B cell (primary cell): Measurements from ENCODE around the gene RPS14. TPM values are rescaled to one million over a fixed set of nuclear protein-coding genes. Genes with fewer than 3 reads are reported as not detected.

ENCODE experiments used
- ATAC-seq: fragments of 200-7000 bp; cut with Tn5 transposase; one replicate; pipeline ENCODE4 v1.10.0; 2021; ENCODE audit warnings: low read depth, mild to moderate bottlenecking, moderate number of reproducible peaks, moderate library complexity
- CTCF ChIA-PET: fragments of 350-600 bp; sonication (Branson Sonifier 250); formaldehyde crosslinking; loops from one replicate; lab custom pipeline; 2021; ENCODE audit warnings: antibody characterized with exemption, inconsistent platforms; lab: Charles Lee
- POLR2A ChIA-PET: fragments of 350-600 bp; sonication (Branson Sonifier 250); formaldehyde crosslinking; loops from one replicate; lab custom pipeline; 2021; ENCODE audit warnings: antibody characterized with exemption; lab: Charles Lee
- DNase-seq: peaks from one replicate; pipeline ENCODE4 v3.0.0; 2013
- H2AFZ ChIP-seq: 2 replicates; pipeline ENCODE4 v1.6.1; 2012; ENCODE audit warnings: mild to moderate bottlenecking, low read depth, low read length; ENCODE audit not compliant: insufficient read depth, poor library complexity, severe bottlenecking
- H3K27ac ChIP-seq, 2 donors: 1 replicate in 1 of 2; 2 replicates in 1 of 2; pipeline ENCODE4 v1.5.1; 2012 to 2013; ENCODE audit warnings: low read length in 2 of 2, mild to moderate bottlenecking in 2 of 2, moderate library complexity in 1 of 2
- H3K27me3 ChIP-seq, 4 experiments: fragments of 200-600 bp in 1 of 4; sonication (generic) in 1 of 4; replicated peaks in 1 of 4; 1 replicate in 2 of 4; 2 replicates in 2 of 4; pipeline versions ENCODE4 v1.6.1 to v1.7.0; 2013 to 2016; ENCODE audit warnings: low read length in 3 of 4, mild to moderate bottlenecking in 2 of 4, mixed read lengths in 1 of 4, moderate library complexity in 1 of 4; ENCODE audit not compliant: insufficient read depth in 4 of 4, control insufficient read depth in 3 of 4; ENCODE audit errors: control extremely low read depth in 1 of 4
- H3K36me3 ChIP-seq, 2 experiments: replicated peaks in 1 of 2; 1 replicate in 1 of 2; 2 replicates in 1 of 2; pipeline versions ENCODE4 v1.6.1 to v1.7.1; 2013; ENCODE audit warnings: low read length in 1 of 2; ENCODE audit not compliant: insufficient read depth in 2 of 2, control insufficient read depth in 1 of 2; ENCODE audit errors: control extremely low read depth in 1 of 2, extremely low read depth in 1 of 2
- H3K4me1 ChIP-seq, 2 donors: fragments of 200-600 bp in 1 of 2; sonication (generic) in 1 of 2; 1 replicate in 1 of 2; 2 replicates in 1 of 2; pipeline versions ENCODE4 v1.5.1 to v1.6.1; 2013 to 2017; ENCODE audit warnings: low read length in 2 of 2; ENCODE audit not compliant: control insufficient read depth in 2 of 2, insufficient read depth in 2 of 2
- H3K4me2 ChIP-seq: replicated peaks from 2 replicates; pipeline ENCODE3; 2012; ENCODE audit warnings: mild to moderate bottlenecking, low read depth, low read length; ENCODE audit not compliant: poor library complexity, severe bottlenecking
- H3K4me3 ChIP-seq, 5 experiments: fragments of 200-600 bp in 1 of 5; sonication (generic) in 1 of 5; 1 replicate in 3 of 5; 2 replicates in 2 of 5; pipeline versions ENCODE4 v1.5.1 to v1.7.0; 2011 to 2016; ENCODE audit warnings: low read length in 4 of 5, mild to moderate bottlenecking in 4 of 5, low read depth in 2 of 5, control low read depth in 1 of 5, moderate library complexity in 1 of 5; ENCODE audit not compliant: insufficient read depth in 1 of 5; ENCODE audit errors: control extremely low read depth in 1 of 5, extremely low read depth in 1 of 5
- H3K79me2 ChIP-seq: fragments of 200-600 bp; sonication (generic); one replicate; pipeline ENCODE4 v1.6.0; 2016; ENCODE audit warnings: low read length; ENCODE audit not compliant: control insufficient read depth, insufficient read depth
- H3K9ac ChIP-seq: fragments of 200-600 bp; sonication (generic); 2 replicates; pipeline ENCODE4 v1.6.1; 2017; ENCODE audit warnings: mild to moderate bottlenecking, low read length, moderate library complexity
- H3K9me3 ChIP-seq, 3 donors: one replicate each; pipeline versions ENCODE4 v1.6.1 to v1.7.1; 2013; ENCODE audit warnings: low read length in 2 of 3; ENCODE audit not compliant: control insufficient read depth in 2 of 3, insufficient read depth in 1 of 3; ENCODE audit errors: control extremely low read depth in 1 of 3
- H4K20me1 ChIP-seq: 2 replicates; pipeline ENCODE4 v1.6.0; 2012; ENCODE audit warnings: mild to moderate bottlenecking, low read length; ENCODE audit not compliant: insufficient read depth, control insufficient read depth, poor library complexity, severe bottlenecking
- H3K27ac Mint-ChIP-seq: one replicate; pipeline ENCODE4 v1.8.0; 2021; ENCODE audit warnings: mixed read lengths
- H3K27me3 Mint-ChIP-seq: one replicate; pipeline ENCODE4 v1.8.0; 2021; ENCODE audit warnings: mixed read lengths
- H3K4me1 Mint-ChIP-seq: one replicate; pipeline ENCODE4 v1.8.0; 2021; ENCODE audit warnings: mixed read lengths
- H3K4me3 Mint-ChIP-seq: one replicate; pipeline ENCODE4 v1.8.0; 2021; ENCODE audit warnings: mixed read lengths
- H3K9me3 Mint-ChIP-seq: one replicate; pipeline ENCODE4 v1.8.0; 2022; ENCODE audit warnings: mixed read lengths; ENCODE audit not compliant: insufficient read depth
- EZH2 ChIP-seq: IDR thresholded peaks from 2 replicates; pipeline ENCODE4 v1.6.1; 2012; ENCODE audit warnings: borderline replicate concordance, low read depth, mild to moderate bottlenecking, moderate library complexity, low read length; ENCODE audit not compliant: insufficient read depth, poor library complexity, severe bottlenecking
- WGBS: methylation state at CpG from one replicate; pipeline ENCODE4 v1.1.5; 2013; ENCODE audit warnings: missing lambda C conversion rate; ENCODE audit not compliant: insufficient coverage; 5-methylcytosine and 5-hydroxymethylcytosine counted together
- intact Hi-C: fragments of 100-400 bp; cut with micrococcal nuclease; formaldehyde crosslinking; loops from one replicate; pipeline ENCODE4 v1.10.0; 2022
- polyA plus RNA-seq: library from polyadenylated mRNA; depleted of rRNA; stranded (reverse); fragments of >200 nt; gene quantifications from 2 replicates; pipeline ENCODE4 v1.2.3, GENCODE V29; 2012
- total RNA-seq, 2 donors: library from RNA; stranded (reverse); fragments of 120-200 nt in 1 of 2; gene quantifications; 1 replicate in 1 of 2; 2 replicates in 1 of 2; pipeline versions ENCODE4 v1.2.3 to v1.2.4, GENCODE V29; 2013 to 2022
- TF ChIP-seq, protein P1 (sequence below): fragments of 200-600 bp; IDR thresholded peaks from one replicate; pipeline ENCODE4 v1.8.0; 2022; ENCODE audit warnings: antibody characterized with exemption, mild to moderate bottlenecking

RPS14 gene
- total and polyA plus RNA-seq, 2 donors (not counting 1 experiment from before 2014, with no cell fraction given): 3,740 to 6,881 TPM

DNA sequence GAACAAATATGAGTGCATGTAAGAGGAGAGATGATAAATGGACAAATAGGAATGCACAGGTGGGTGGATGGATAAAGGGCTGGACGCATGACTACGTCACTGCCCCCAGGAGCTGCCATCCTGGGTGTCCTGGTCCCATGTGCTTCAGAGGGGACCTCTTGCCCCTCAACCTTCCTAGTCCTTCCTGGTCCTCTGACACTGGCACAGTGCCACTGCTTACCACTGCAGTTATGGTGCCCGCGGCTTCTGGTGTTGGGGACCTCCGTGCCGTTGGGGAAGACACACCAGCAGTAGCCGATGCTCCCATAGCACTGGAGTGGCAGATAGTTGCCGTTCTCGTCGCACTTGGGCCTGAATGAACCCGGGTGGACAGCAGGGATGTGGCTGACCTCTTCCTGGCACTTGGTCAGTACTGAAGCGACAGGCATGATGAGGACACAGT is 46.6 kb downstream of the RPS14 start:
- peak overlapping the region; percentile 78 for H3K27ac Mint-ChIP-seq
- Histone ChIP-seq H3K9ac (no peak overlapping the region), H2AFZ (no peak overlapping the region), H3K36me3 (peaks cover 5 to 91% of the 10 kb centered on the region in 2 experiments), H3K27me3 (no peaks in the 10 kb centered on the region), H4K20me1 (peaks cover 99% of the 10 kb centered on the region), H3K27ac (no peak overlapping the region), H3K79me2 (peaks cover 28% of the 10 kb centered on the region), H3K4me3 (peak overlapping the region in 1 of 5 experiments; percentile 0), H3K9me3 (peaks cover 0 to 3% (median 0%) of the 10 kb centered on the region in 3 donors), H3K4me2 (peak overlapping the region; percentile 17), H3K4me1 (peaks cover 26 to 73% of the 10 kb centered on the region in 2 donors)
- TF ChIP-seq, protein P1, sequence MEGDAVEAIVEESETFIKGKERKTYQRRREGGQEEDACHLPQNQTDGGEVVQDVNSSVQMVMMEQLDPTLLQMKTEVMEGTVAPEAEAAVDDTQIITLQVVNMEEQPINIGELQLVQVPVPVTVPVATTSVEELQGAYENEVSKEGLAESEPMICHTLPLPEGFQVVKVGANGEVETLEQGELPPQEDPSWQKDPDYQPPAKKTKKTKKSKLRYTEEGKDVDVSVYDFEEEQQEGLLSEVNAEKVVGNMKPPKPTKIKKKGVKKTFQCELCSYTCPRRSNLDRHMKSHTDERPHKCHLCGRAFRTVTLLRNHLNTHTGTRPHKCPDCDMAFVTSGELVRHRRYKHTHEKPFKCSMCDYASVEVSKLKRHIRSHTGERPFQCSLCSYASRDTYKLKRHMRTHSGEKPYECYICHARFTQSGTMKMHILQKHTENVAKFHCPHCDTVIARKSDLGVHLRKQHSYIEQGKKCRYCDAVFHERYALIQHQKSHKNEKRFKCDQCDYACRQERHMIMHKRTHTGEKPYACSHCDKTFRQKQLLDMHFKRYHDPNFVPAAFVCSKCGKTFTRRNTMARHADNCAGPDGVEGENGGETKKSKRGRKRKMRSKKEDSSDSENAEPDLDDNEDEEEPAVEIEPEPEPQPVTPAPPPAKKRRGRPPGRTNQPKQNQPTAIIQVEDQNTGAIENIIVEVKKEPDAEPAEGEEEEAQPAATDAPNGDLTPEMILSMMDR: no peak
- no peak for TF ChIP-seq EZH2
- no peaks in the 10 kb centered on the region for H3K9me3 Mint-ChIP-seq
- POLR2A ChIA-PET: interaction anchor here (11.3 to 15.5 kb wide), 2 partner anchors 10 to 28 kb away, joined by 199 to 286 read pairs; partner anchors contain the start of gene CD74
- peak overlapping the region; percentile 8 for H3K4me3 Mint-ChIP-seq
- DNase-seq: peak; percentile 72
- no peaks in the 10 kb centered on the region for H3K27me3 Mint-ChIP-seq
- WGBS: 93% methylated on average over 12 of the region's 12 CpGs
- intact Hi-C loops: no loop called here
- ATAC-seq: no peak
- H3K4me1 Mint-ChIP-seq: peaks cover 70% of the 10 kb centered on the region
- CTCF ChIA-PET: interaction anchor here (0.8 to 15.8 kb wide), 2 partner anchors 8 to 31 kb away, joined by 3 to 396 read pairs; no protein-coding TSS in a partner anchor

DNA sequence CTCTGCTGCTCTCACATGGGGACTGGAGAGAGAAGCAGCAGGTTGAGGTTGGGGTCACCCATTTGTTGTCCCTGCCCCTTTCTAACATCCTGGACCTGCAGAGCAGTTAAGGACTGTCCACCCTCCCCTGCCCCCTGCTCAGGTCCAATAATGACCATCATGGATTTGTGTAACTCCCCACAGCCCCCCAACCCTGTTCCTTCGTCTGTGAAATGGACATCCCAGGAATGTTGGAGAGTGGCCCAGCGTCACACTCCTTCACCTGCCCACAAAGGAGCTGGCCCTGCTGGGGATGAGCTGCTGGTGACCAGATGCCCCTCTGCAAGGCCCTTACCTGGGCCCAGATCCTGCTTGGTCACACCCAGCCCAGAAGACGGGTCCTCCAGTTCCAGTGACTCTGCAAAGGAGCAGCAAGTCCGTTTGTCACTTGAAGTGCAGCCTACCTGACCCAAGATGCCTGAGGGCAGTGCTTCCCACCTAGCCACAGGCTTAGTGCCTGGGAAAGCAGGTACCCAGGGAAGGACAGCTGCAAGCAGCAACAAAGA is 47.2 kb downstream of the RPS14 start:
- no peaks in the 10 kb centered on the region for H3K9me3 Mint-ChIP-seq
- H3K9ac ChIP-seq: no peak overlapping the region
- H2AFZ ChIP-seq: no peak overlapping the region
- H4K20me1 ChIP-seq: peaks cover 93% of the 10 kb centered on the region
- CTCF ChIA-PET: interaction anchor here (0.8 to 15.8 kb wide), 2 partner anchors 9 to 32 kb away, joined by 3 to 396 read pairs; no protein-coding TSS in a partner anchor
- peaks cover 21 to 67% of the 10 kb centered on the region in 2 donors for H3K4me1 ChIP-seq
- TF ChIP-seq, protein P1: no peak
- no peak for TF ChIP-seq EZH2
- H3K27ac Mint-ChIP-seq: peak overlapping the region; percentile 78
- peak overlapping the region in 1 of 2 donors; percentile 64 for H3K27ac ChIP-seq
- peaks cover 67% of the 10 kb centered on the region for H3K4me1 Mint-ChIP-seq
- POLR2A ChIA-PET: interaction anchor here (0.8 to 15.5 kb wide), 3 partner anchors 11 to 48 kb away, joined by 3 to 286 read pairs (median 199); partner anchors contain the start of gene CD74
- no peak overlapping the region for H3K4me3 ChIP-seq
- H3K27me3 Mint-ChIP-seq: no peaks in the 10 kb centered on the region
- H3K27me3 ChIP-seq: no peaks in the 10 kb centered on the region
- H3K9me3 ChIP-seq: peaks cover 0 to 3% (median 0%) of the 10 kb centered on the region in 3 donors
- peaks cover 22% of the 10 kb centered on the region for H3K79me2 ChIP-seq
- peak overlapping the region; percentile 8 for H3K4me3 Mint-ChIP-seq
- DNase-seq (no peak), ATAC-seq (no peak)
- H3K36me3 ChIP-seq: peaks cover 5 to 86% of the 10 kb centered on the region in 2 experiments
- intact Hi-C loops: no loop called here
- peak overlapping the region; percentile 17 for H3K4me2 ChIP-seq
- 68% methylated on average over 2 of the region's 4 CpGs for WGBS
